ENCODE results near the gene COL1A1.

Gene COL1A1

DNA sequence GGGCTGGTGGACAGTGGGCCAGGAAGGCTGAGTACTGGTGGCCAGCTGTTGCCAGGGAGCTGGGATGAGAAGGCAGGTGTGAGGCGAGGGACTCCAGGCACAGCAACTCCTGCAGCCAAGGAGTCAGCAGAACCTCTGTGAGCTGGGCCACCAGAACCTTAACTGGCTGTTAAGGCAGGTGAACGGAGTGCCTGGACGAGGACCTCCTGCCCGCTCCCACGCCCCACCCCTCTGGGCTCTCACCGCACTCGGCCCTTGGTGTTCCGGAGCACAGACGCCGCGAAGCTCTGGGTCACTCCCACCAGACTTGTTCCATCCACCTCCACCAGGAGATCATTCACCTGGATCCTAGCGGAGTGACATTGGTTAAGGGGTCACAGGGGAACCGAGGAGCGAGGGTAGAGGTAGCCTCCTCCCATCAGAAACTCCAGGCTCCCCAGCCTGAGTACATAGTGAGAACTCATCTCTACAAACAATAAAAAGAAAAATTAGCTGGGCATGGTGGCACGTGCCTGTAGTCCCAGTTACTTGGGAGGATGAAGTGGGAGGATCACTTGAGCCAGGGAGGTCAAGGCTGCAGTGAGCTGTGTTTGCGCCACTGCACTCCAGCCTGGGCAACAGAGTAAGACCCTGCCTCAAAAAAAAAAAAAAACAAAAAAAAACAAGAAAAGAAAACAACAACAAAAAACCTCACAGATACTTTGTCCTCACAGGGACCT, 60.2 kb downstream of the COL1A1 start:
- no peak for DNase-seq

DNA sequence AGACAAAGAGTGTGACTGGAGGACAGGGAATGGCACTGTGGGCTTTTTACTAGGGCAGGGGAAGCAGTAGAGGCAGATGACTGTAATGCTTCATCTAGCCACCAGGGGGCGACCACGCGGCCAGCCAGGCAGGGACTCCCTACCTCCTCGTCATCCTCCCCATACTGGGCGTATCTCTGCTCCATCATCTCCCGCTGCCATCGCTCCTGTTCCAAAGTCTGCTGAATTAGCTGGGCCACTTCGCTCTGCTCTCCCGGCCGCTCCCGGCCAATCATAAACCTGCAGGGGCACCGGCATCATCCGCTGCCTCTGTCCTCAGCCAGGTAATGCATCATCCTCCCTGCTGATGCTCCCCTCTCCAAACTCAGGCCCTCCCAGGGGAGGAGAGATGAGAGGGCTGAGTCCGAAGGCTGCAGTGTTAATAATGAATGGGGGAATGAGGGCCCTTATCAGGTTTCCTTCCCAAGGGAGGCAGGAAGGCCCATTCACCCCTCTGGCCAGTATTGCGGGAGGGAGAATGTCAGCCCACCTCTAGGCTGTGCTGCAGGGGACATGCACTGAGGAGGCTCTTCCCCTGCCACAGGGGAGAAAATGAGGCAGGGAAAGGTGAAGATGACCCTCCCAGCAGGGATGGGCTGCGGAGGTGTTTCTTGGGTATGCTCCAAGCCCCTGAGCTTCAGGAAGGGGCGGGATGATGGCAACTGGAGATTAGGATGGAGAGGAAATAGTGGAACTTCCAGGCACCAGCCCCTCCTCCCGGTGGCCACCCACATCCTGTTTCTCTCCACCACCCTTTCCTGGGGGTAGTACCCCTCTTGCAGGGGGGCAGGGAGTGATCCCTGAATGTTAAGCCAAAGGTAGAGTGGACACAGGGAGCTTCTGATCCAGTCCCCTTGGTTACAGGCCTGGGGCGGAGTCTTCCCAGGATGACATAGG, 61.2 kb downstream of the COL1A1 start:
- peak; percentile 69 for DNase-seq

DNA sequence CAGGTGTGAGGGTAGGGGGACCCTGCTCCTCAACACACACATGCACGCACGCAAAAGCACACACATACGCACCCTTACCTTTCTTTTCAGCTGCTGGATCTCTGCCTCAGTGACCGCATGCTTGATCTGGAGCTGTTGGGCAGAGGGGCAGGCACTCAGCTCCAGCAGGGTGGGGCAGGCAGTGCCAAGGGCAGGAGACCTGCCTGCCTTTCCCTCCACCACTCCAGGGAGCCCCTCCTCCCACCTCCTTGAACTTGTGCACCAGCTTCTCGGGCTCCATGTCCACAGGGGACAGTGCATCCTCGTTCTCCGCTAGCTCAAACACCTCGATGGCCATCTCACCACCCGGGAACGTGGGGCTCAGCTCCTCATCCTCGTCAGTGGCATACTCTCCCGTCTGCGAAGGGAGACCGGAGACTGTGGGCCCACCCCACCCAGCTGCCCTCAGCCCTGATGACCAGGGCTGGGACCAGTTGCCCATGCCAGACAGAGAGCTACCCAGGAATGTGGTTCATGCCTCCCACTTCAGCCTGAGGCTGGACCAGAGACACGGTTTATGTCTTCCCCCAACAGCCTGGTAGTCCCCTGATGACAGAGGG, 62.1 kb downstream of the COL1A1 start:
- no peak for DNase-seq

DNA sequence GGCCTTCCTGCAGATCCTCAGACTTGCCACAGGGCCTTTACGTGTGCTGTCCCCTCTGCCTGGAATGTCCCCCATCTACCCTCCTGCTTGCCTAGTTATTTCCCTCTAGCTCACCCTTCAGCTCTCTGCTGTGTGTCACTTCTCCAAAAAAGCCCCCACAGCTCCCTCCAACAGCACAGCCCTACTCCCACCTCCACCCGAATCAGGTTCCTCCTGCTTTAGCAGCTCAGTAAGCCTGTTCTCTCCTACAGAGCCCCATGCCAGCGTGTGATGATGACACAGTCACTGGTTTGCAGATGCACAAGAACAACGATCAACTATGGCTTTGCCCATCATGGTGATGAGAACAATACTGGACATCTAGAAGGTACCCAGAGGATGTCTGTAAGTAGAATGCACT, 64.4 kb downstream of the COL1A1 start:
- no peak for DNase-seq

DNA sequence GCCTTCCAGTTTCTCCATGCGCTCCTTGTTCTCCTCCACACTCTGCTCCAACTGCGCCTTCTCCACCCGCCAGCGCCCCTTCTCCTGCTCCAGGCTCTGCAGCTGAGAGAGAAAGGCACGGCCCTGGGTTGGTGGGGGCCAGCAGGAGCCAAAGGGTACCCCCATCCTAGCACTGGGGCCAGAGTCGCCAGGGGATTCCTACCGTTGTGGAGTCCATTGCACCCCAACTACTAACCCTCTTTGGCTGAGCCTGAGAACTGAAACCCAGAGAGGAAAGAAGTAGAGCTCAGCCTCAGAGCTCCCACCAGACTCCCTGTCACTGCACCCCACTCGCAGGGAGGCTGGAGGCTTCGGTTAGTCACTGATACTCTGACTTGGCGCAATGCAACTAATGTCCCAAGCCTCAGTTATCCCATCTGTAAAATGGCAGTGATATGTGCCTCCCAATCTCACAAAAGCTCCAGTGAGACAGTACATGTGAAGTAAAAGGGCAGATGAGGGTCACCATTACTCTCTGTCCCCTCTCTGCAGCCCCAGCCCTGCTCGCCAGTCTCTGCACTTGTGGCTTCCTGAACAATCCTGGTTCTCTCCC, 65.2 kb downstream of the COL1A1 start:
- no peak for DNase-seq

DNA sequence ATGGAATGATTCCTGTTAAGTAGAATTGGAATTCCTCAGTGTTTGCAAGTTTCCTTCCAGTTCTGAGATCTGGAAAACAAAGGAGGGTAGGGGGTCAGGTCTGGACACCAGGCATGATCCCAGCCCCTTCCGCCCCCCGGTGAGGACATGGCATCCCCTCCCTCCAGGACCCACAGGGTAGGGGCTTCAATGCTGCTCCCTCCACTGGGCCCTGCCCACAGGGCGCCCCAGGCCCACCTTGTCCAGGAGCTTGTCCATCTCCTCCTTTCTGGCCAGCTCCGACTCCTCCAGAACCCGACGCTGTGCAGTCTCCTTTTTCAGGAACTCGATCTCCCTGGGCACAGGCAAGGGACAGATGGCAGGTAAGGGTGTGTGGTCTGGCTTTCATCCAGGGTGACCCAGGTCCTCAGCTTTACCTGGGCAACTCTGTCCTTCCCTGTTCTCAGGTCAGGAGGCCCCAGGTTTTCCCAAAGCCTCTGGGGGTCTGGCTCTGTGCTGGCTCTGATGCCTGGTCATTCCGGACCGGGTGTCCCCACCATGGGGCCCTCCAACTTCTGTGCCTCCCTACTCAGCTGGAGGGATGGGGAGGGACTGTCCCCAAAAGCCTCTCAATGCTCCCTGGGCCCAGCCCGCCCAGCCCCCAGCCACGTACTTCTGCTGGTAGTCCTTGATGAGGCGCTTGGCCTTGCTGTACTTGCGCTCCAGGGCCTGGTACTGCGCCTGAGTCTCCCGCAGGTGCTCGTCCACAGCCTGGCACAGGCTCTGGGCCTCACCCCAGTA, 65.9 kb downstream of the COL1A1 start:
- DNase-seq = no peak

DNA sequence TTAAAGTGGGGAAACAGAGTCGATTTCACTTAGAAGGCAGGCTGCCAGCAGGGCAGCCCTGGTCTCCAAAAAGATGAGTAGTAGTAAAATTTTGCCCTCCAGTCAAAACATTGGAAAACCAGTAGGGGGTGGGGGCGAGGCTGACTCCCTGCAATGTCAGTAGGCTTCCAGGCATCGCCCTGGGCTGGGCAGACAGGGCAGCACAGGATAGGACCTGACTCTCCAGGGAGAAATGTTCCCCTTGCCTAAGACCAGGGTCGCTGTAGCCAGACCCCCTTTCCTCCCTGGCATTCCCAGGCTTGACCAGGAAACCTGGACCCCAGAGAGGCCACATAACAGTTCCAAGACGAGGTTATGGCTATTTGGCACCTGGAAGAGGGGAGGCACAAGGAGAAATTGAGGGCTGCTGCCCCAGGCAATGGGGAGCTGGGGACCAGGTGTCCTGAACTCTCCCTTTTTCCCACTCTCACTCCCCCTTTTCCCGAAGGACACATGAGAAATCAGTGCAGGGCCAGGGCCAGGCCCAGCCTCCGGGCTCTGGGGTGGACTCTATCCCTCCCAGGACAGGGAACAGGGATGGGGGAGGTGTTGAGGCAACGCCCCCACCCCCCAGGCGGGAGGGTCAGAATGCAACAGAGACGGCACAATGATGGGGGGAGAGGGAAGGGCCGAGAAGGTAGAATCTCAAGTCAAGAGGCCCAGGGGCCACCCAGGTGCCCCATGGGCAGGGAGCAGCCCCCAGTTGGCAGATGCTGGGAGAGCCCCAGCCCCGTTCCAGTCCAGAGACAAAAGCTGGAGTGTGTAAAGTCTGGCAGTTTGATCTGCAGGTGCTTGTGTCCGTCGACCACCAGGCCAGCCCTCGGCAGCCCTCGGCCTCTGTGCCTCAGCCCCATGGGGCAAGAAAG, 67.0 kb downstream of the COL1A1 start:
- no peak for DNase-seq

DNA sequence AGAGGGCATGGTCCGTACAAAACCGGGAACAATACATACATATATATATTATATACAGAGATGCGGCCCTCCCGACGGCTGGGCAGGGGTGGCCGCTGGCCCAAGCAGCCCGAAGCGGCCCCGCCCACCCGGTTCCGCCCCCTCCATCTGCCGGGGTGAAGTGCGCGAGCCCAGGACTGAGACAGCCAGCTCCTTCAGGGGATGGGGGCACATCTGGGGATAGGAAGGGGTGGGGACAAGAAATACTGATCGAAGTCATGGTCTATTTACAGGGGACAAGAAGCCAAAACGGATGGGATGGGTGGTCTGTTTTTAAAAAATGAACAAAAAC, 67.7 kb downstream of the COL1A1 start:
- no peak for DNase-seq

Data from fibroblast of skin of abdomen (primary cell).